SH-SY5Y (cell line): ENCODE measurements around the gene BMPR1B.

ENCODE experiments used
- GATA2 ChIP-seq: IDR thresholded peaks from 2 replicates; pipeline ENCODE4 v1.6.1; 2011; ENCODE audit warnings: mild to moderate bottlenecking, low read depth, low read length
- GATA3 ChIP-seq: IDR thresholded peaks from 2 replicates; pipeline ENCODE4 v1.6.1; 2011; ENCODE audit warnings: low read depth, mild to moderate bottlenecking, low read length, moderate library complexity

The BMPR1B gene

GRCh38 chr4:94895081-94895480 lies 137.3 kb downstream of the BMPR1B start:
- no peak for TF ChIP-seq GATA2

- TF ChIP-seq GATA2 (no peak), GATA3 (no peak)
Observed at GRCh38 chr4:94897023-94897422, 139.3 kb downstream of the BMPR1B start.

DNA sequence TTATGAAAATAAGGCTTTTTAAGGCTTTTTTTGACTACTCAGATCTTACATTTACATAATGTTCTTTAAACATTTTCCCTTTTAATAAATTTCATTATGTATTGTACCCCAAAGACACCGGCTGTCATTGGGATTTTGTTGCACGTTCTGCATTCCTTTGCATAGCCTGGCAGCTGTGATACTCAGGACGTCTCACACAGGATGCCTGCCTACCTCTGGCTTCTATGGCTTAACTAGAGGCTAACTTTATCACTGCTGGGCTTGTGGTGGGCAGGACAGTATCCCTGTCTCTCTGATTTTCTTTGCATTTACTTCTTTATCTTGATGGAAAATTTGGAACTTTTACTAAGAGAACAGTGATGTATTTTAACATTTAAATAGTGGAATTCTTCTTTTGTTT lies 147.8 kb downstream of the BMPR1B start:
- TF ChIP-seq GATA2 (no peak), GATA3 (no peak)

- no peak for TF ChIP-seq GATA3
- TF ChIP-seq GATA2 = no peak
Observed at GRCh38 chr4:94909645-94910044, 151.9 kb downstream of the BMPR1B start.

GRCh38 chr4:94911106-94911505 lies 153.4 kb downstream of the BMPR1B start:
- TF ChIP-seq GATA2 = no peak
- no peak for TF ChIP-seq GATA3

DNA sequence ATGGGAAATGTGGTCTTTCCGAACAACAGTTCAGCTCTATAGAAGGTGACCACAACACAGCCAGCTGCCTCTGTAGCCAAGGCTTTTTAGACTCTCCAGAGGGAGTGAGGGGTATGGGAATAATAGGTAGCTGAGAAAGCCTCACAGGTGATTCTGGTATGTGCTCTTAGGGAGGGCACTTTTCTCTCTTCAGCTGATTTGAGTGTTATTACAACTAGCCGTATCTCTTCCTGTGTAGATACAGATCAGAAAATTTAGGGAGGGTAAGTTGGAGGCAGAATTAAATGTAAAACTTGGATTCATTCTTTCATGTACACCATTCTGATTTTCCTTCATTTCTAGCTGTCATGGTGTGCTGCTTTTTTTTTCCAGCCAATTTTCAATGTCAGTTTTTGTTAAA lies 154.9 kb downstream of the BMPR1B start:
- no peak for TF ChIP-seq GATA2
- TF ChIP-seq GATA3 = no peak

- no peak for TF ChIP-seq GATA2
- TF ChIP-seq GATA3 = no peak
Observed at GRCh38 chr4:94913316-94913715, 155.6 kb downstream of the BMPR1B start.

DNA sequence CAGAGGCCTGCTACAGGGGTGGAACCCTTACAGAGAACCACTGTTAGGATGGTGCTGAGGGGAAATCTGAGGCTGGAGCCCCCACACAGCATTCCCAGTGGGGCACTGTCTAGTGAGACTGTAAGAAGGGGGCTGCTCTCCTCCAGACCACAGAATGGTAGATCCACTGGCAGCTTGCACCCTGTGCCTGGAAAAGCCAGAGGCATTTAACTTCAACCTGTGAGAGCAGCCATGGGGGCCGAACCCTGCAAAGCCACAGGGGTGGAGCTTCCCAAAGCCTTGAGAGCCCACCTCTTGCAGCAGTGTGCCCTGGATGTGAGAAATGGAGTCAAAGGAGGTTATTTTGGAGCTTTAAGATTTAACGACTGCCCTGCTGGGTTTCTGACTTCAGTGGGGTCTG lies 159.4 kb downstream of the BMPR1B start:
- TF ChIP-seq GATA3 (no peak), GATA2 (no peak)

- TF ChIP-seq GATA2 (no peak), GATA3 (no peak)
Observed at GRCh38 chr4:94918543-94918942, 160.8 kb downstream of the BMPR1B start.

GRCh38 chr4:94920369-94920768 lies 162.6 kb downstream of the BMPR1B start:
- TF ChIP-seq GATA3 (no peak), GATA2 (no peak)

GRCh38 chr4:94924566-94924965 lies 166.8 kb downstream of the BMPR1B start:
- TF ChIP-seq GATA2 (no peak), GATA3 (no peak)

- no peak for TF ChIP-seq GATA2
- no peak for TF ChIP-seq GATA3
Observed at GRCh38 chr4:94925764-94926347, 168.1 kb downstream of the BMPR1B start.

- no peak for TF ChIP-seq GATA3
- TF ChIP-seq GATA2 = no peak
Observed at GRCh38 chr4:94926936-94927335, 169.2 kb downstream of the BMPR1B start.

DNA sequence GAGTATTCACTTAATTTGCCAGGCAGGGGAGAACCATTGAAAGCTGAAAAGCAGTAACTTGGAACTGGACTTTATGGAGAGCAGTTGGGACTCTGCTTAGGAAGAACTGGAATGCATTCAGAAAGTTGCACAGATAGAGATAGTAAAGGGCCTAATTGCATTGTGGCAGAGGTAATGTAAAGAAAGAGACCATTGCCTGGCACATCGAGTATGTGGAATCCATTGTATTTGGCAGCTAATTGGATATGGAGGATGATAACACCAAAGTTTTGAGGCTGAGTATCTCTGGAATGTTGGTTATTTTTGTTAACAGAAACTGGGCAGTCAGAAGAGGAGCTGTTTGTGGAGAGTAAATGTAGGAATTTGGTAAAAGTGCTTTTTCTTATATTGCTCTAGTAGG lies 169.9 kb downstream of the BMPR1B start:
- TF ChIP-seq GATA3 = no peak
- no peak for TF ChIP-seq GATA2

GRCh38 chr4:94929696-94930095 lies 171.9 kb downstream of the BMPR1B start:
- TF ChIP-seq GATA2 (no peak), GATA3 (no peak)

DNA sequence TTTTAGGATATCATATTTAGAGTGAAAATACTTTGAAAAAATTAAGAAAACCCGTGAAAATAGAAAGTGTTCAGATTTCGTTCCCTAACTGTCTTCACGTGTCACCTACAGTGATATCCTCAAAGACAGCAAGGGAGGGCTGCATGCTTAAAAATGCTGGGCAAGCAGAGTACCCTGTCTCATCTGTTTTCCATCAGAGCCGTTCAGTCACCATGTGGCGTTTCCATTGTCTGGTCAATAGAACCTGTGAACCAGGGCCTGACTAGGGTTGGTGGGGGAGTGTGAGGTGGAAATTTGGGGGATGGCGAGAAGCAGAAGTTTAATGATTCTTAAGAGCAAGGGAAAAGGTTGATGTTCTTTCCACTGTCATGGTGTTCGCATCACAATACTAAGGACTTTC lies 173.9 kb downstream of the BMPR1B start:
- no peak for TF ChIP-seq GATA3
- TF ChIP-seq GATA2 = no peak

GRCh38 chr4:94932366-94932765 lies 174.6 kb downstream of the BMPR1B start:
- TF ChIP-seq GATA2 (no peak), GATA3 (no peak)

GRCh38 chr4:94933799-94934198 lies 176.0 kb downstream of the BMPR1B start:
- no peak for TF ChIP-seq GATA3
- no peak for TF ChIP-seq GATA2

GRCh38 chr4:94934201-94934600 lies 176.4 kb downstream of the BMPR1B start:
- TF ChIP-seq GATA2 = no peak
- no peak for TF ChIP-seq GATA3
